Measurements from ENCODE around the gene KPNA6. TPM values are rescaled to one million over a fixed set of nuclear protein-coding genes. Genes with fewer than 3 reads are reported as not detected.

Gene KPNA6
- polyA plus RNA-seq, 1 of the 3 experiments (the other 2 are of a cell fraction), result 13.1 TPM

GRCh38 chr1:32091176-32091575 lies 16.7 kb upstream of the KPNA6 start:
- H3F3A ChIP-seq (replicated peaks; ENCODE audit: insufficient read depth), result no peaks in the 10 kb centered on the region
- no peaks in the 10 kb centered on the region for H3K27me3 ChIP-seq (ENCODE audit: insufficient read depth)
- ChIA-PET CTCF (interaction anchor here (0.6 to 1.2 kb wide), 3 partner anchors 16 to 1365 kb away, joined by 3 to 4 read pairs (median 4); no protein-coding TSS in a partner anchor), POLR2A (interaction anchor here (2.5 kb wide), 1 partner anchor 19 kb away, joined by 7 read pairs; the partner anchor contains the start of gene TMEM39B)
- H3K9me3 ChIP-seq, result no peaks in the 10 kb centered on the region
- DNase-seq, result no peak
- peaks cover 7% of the 10 kb centered on the region; the same call in 1 of the 2 replicates for H3K79me2 ChIP-seq (ENCODE audit: insufficient read depth)
- no peaks in the 10 kb centered on the region for H4K20me1 ChIP-seq (ENCODE audit: insufficient read depth)
- WGBS (ENCODE audit: low lambda C conversion rate), result 99% methylated on average over 8 of the region's 8 CpGs
- TF ChIP-seq RFX5 (IDR thresholded peaks at IDR 0.05; ENCODE audit: low read length), result no peak
- no peak for TF ChIP-seq FOXM1 (IDR thresholded peaks at IDR 0.05; ENCODE audit: low read depth)
- no peak for TF ChIP-seq TAF1 (IDR thresholded peaks at IDR 0.05; ENCODE audit: borderline replicate concordance, low read depth, low read length)
- no peak for TF ChIP-seq NFIC (IDR thresholded peaks at IDR 0.05; ENCODE audit: borderline replicate concordance)
- TF ChIP-seq ELF1 (IDR thresholded peaks at IDR 0.05), result no peak
- TF ChIP-seq YY1 (IDR thresholded peaks at IDR 0.05; ENCODE audit: low read depth), result no peak
- no peak for TF ChIP-seq MXI1 (IDR thresholded peaks at IDR 0.05; ENCODE audit: low read depth, low read length)
- TF ChIP-seq, protein P1, sequence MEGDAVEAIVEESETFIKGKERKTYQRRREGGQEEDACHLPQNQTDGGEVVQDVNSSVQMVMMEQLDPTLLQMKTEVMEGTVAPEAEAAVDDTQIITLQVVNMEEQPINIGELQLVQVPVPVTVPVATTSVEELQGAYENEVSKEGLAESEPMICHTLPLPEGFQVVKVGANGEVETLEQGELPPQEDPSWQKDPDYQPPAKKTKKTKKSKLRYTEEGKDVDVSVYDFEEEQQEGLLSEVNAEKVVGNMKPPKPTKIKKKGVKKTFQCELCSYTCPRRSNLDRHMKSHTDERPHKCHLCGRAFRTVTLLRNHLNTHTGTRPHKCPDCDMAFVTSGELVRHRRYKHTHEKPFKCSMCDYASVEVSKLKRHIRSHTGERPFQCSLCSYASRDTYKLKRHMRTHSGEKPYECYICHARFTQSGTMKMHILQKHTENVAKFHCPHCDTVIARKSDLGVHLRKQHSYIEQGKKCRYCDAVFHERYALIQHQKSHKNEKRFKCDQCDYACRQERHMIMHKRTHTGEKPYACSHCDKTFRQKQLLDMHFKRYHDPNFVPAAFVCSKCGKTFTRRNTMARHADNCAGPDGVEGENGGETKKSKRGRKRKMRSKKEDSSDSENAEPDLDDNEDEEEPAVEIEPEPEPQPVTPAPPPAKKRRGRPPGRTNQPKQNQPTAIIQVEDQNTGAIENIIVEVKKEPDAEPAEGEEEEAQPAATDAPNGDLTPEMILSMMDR (IDR thresholded peaks at IDR 0.05), result no peak
- no peak for TF ChIP-seq SMC3 (IDR thresholded peaks at IDR 0.05; ENCODE audit: low read depth, low read length)
- H3K9ac ChIP-seq, result no peak overlapping the region
- H3K4me1 ChIP-seq (ENCODE audit: control insufficient read depth in 1 of 2, insufficient read depth in 2 of 2, low read depth in 1 of 2, low read length in 1 of 2), result no peaks in the 10 kb centered on the region
- peaks cover 32 to 38% of the 10 kb centered on the region in 2 experiments for H3K36me3 ChIP-seq (replicated peaks in 1 of 2; ENCODE audit: control insufficient read depth in 1 of 2, insufficient read depth in 2 of 2, low read length in 1 of 2)
- no peaks in the 10 kb centered on the region for H3K9me2 ChIP-seq
- no peak overlapping the region for H3K4me2 ChIP-seq
- H3K27ac ChIP-seq (ENCODE audit: low read depth in 2 of 2, low read length in 1 of 2), result no peak overlapping the region
- H3K4me3 ChIP-seq (ENCODE audit: low read depth in 2 of 2, low read length in 1 of 2), result no peak overlapping the region
- no peak overlapping the region for H2AFZ ChIP-seq (ENCODE audit: low read depth)

DNA sequence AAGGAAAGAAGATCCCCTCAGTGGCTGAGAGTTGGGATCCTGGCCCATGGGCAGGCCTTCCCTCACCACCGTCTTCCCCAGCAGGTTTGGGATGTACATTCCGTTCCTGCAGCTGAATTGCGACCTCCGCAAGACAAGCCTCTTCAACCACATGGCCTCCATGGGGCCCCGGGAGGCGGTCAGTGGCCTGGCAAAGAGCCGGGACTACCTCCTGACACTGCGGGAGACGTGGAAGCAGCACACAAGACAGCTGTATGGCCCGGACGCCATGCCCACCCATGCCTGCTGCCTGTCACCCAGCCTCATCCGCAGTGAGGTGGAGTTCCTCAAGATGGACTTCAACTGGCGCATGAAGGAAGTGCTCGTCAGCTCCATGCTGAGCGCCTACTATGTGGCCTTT lies 16.3 kb upstream of the KPNA6 start:
- H3K27me3 ChIP-seq (ENCODE audit: insufficient read depth), result no peaks in the 10 kb centered on the region
- H2AFZ ChIP-seq (ENCODE audit: low read depth), result no peak overlapping the region
- H3K27ac ChIP-seq (ENCODE audit: low read depth in 2 of 2, low read length in 1 of 2), result no peak overlapping the region
- H3K4me1 ChIP-seq (ENCODE audit: control insufficient read depth in 1 of 2, insufficient read depth in 2 of 2, low read depth in 1 of 2, low read length in 1 of 2), result no peaks in the 10 kb centered on the region
- peaks cover 3% of the 10 kb centered on the region; the same call in 1 of the 2 replicates for H3K79me2 ChIP-seq (ENCODE audit: insufficient read depth)
- TF ChIP-seq ZBTB33 (IDR thresholded peaks at IDR 0.05; ENCODE audit: borderline replicate concordance, low read depth) (no peak), FOXM1 (IDR thresholded peaks at IDR 0.05; ENCODE audit: low read depth) (no peak), SMC3 (IDR thresholded peaks at IDR 0.05; ENCODE audit: low read depth, low read length) (no peak), NRF1 (IDR thresholded peaks at IDR 0.05; ENCODE audit: low read depth, low read length) (no peak), MEF2A (IDR thresholded peaks at IDR 0.05; ENCODE audit: borderline replicate concordance, low read depth) (no peak), EP300 (IDR thresholded peaks at IDR 0.05; ENCODE audit: borderline replicate concordance in 1 of 2, low read depth in 1 of 2, low read length in 1 of 2) (no peak), MXI1 (IDR thresholded peaks at IDR 0.05; ENCODE audit: low read depth, low read length) (no peak), FOXJ3 (CRISPR knock-in tag; IDR thresholded peaks at IDR 0.05) (no peak), USF1 (IDR thresholded peaks at IDR 0.05; ENCODE audit: borderline replicate concordance, low read depth) (no peak)
- TF ChIP-seq, protein P2, sequence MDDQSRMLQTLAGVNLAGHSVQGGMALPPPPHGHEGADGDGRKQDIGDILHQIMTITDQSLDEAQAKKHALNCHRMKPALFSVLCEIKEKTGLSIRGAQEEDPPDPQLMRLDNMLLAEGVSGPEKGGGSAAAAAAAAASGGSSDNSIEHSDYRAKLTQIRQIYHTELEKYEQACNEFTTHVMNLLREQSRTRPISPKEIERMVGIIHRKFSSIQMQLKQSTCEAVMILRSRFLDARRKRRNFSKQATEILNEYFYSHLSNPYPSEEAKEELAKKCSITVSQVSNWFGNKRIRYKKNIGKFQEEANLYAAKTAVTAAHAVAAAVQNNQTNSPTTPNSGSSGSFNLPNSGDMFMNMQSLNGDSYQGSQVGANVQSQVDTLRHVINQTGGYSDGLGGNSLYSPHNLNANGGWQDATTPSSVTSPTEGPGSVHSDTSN (IDR thresholded peaks at IDR 0.05), result no peak
- ChIA-PET POLR2A (interaction anchor here (2.5 kb wide), 1 partner anchor 19 kb away, joined by 7 read pairs; the partner anchor contains the start of gene TMEM39B), CTCF (interaction anchor here (0.6 to 1.2 kb wide), 3 partner anchors 17 to 1365 kb away, joined by 3 to 4 read pairs (median 4); no protein-coding TSS in a partner anchor)
- H3K9ac ChIP-seq, result no peak overlapping the region
- DNase-seq, result no peak
- H3F3A ChIP-seq (replicated peaks; ENCODE audit: insufficient read depth), result no peaks in the 10 kb centered on the region
- H3K4me3 ChIP-seq (ENCODE audit: low read depth in 2 of 2, low read length in 1 of 2), result no peak overlapping the region
- H3K9me2 ChIP-seq, result no peaks in the 10 kb centered on the region
- H3K4me2 ChIP-seq, result no peak overlapping the region
- H3K9me3 ChIP-seq, result no peaks in the 10 kb centered on the region
- H4K20me1 ChIP-seq (ENCODE audit: insufficient read depth), result no peaks in the 10 kb centered on the region
- whole genome bisulfite sequencing (ENCODE audit: low lambda C conversion rate), result 95% methylated on average over 8 of the region's 15 CpGs
- H3K36me3 ChIP-seq (replicated peaks in 1 of 2; ENCODE audit: control insufficient read depth in 1 of 2, insufficient read depth in 2 of 2, low read length in 1 of 2), result peaks cover 32 to 35% of the 10 kb centered on the region in 2 experiments
